ENCODE data around the gene ACTR1A.
A peak's percentile ranks its signal among the peaks of the same experiment; 100 is the strongest.
"Not testable (repeated sequence)": the region's sequence is repeated elsewhere in the genome, so short reads cannot be mapped to it uniquely, and the experiment has no call there.

Gene ACTR1A

GRCh38 chr10:102454662-102455487 lies 47.6 kb downstream of the ACTR1A start:
- DNase-seq (ENCODE audit: low read depth, low spot score), result not testable (repeated sequence)

GRCh38 chr10:102453502-102453901 lies 49.0 kb downstream of the ACTR1A start:
- DNase-seq (ENCODE audit: low read depth, low spot score), result no peak

- DNase-seq (ENCODE audit: low read depth, low spot score), result no peak
These were observed 49.7 kb downstream of the ACTR1A start for GRCh38 chr10:102452672-102453340.

DNA sequence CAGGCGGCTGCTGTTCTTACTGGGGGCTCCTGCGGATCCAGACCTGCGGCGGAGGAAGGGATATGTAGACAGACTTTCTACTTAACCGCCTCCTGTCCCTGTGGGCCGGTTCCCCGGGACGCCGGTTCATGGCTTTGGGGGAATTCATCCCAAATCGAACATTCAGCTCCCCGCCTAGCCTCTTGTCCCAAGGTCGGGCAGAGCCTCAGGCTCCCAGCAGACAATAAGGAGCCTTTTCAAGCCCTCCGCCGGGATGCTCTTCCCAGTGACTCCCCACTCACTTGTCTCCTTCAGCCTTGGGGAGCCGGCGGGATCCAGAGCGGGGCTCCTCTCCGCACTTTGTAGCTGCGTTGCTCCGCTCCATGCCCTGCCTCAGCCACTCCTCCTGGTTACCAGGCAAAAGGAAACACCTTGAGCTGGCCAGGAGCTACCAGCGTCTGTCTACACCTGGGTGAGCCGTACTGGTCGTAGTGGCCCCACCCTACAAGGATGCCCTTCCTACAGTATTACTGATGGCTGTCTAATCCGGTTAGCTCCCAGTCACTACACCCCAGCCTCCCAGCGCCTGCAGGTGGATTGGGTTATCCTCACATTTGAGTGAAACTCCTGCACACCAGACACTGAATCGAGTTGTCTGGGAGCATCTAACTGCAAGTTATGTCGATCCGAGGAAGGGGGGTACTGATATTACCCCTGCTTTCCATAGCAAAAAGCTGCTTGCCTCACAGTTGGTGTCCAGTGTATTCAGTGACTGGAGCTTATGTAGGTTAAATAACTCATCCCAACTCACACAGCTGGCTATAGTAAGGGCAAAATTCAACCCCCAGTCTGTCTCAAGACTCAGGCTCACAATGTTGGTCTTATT lies 51.2 kb downstream of the ACTR1A start, which contains the start of gene C10orf95:
Gene C10orf95 (minus strand): TSS at position 439 of the 865 bp plus-strand sequence. CDS start 450 bp downstream, outside the sequence.
- no peak for DNase-seq (ENCODE audit: low read depth, low spot score)

DNA sequence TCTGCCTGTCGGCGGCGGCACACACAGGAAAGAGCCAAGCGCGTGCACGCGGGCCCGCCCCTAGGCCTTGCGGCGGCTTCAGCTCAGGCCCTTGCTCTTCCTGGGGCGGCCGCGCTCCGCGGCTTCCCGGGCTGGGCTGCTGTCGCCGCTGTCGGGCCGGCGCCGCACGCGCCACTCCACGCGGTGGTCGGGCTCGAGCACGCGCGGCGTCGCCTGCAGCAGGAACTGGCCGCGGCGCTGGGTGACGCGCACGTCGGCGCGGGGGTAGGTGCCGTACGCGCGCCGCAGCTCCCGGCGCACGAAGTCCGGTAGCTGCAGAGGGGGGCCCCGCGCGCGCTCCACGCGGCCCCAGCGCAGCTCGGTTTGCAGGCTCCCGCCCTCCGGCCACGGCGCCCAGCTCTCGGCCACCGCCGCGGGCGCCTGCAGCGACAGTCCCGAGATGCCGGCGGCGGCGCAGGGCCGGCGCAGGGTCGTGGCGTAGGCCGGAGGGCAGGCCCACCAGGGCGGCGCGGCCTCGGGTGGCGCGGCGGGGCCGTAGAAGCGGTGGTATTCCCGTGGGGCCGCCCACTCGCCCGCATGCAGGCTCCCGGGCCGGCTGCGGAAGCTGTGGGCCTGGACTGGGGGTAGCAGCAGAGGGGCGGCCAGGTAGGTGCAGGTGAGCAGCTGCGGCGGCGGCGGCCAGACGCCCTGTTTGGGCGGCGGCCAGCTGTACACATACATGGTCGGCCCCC lies 52.0 kb downstream of the ACTR1A start:
- DNase-seq (ENCODE audit: low read depth, low spot score), result no peak

- no peak for DNase-seq (ENCODE audit: low read depth, low spot score)
These were observed 52.5 kb downstream of the ACTR1A start for GRCh38 chr10:102450124-102450373.

DNA sequence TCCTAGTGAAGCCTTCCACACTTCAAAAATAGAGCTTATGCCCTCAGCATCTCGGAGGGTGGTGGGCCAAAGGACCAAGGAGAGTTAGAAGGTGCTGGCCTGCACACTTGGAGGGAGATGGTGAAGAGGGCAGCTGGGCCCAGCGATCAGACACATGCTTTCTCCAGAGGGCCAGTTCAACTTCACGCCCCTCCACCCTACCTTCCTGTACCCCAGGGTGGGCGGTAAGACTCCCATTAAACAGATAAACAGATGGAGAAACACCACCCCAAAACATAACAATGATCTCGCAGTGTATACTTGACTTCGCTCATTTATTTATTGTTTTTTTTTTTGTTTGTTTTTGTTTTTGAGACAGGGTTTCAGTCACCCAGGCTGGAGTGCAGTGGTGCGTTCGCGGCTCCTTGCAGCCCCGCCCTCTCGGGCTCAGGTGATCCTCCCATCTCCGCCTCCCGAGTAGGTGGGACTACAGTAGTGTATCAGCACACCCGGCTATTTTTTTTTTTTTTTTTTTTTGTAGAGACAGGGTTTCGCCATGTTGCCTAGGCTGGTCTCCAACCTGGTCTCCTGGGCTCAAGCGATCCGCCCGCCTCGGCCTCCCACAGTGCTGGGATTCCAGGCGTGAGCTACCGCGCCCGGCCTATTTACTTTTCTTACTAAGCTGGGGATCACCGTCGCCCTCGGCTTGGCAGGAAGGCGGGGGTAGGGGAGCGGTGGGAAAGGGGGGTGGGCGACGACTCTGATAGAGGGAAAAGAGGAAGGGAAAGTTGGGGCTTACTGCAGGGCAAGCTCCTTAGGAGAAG lies 53.0 kb downstream of the ACTR1A start:
- no peak for DNase-seq (ENCODE audit: low read depth, low spot score)

GRCh38 chr10:102444851-102445250 lies 57.7 kb downstream of the ACTR1A start:
- DNase-seq (ENCODE audit: low read depth, low spot score), result no peak

- no peak for DNase-seq (ENCODE audit: low read depth, low spot score)
These were observed 64.1 kb downstream of the ACTR1A start for GRCh38 chr10:102438374-102438773.

- DNase-seq (ENCODE audit: low read depth, low spot score), result no peak
These were observed 65.0 kb downstream of the ACTR1A start for GRCh38 chr10:102437515-102437914.

DNA sequence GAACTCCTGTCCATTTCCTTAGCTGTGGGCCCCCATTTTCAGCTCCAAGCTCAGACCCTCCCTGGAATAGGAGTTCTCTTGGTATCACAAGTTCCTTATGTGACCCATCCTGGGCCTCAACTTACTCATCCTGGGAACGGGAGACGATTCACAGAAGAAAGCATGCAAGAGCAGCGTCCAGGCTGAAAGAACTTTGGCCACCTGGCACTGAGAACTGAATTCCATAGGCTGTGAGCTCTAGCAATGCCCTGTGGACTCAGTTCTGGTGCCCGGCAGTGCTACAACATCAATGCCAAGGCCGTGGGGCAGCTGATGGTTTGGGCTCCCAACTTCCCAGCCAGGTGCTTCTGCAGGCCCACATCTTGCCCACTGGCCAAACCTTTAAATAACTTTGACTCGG lies 66.2 kb downstream of the ACTR1A start:
- DNase-seq (ENCODE audit: low read depth, low spot score), result no peak

- DNase-seq (ENCODE audit: low read depth, low spot score), result no peak
These were observed 66.8 kb downstream of the ACTR1A start for GRCh38 chr10:102435529-102436233.

- DNase-seq (ENCODE audit: low read depth, low spot score), result no peak
These were observed 67.4 kb downstream of the ACTR1A start for GRCh38 chr10:102435133-102435497.

GRCh38 chr10:102434394-102435132 lies 67.9 kb downstream of the ACTR1A start:
- no peak for DNase-seq (ENCODE audit: low read depth, low spot score)

DNA sequence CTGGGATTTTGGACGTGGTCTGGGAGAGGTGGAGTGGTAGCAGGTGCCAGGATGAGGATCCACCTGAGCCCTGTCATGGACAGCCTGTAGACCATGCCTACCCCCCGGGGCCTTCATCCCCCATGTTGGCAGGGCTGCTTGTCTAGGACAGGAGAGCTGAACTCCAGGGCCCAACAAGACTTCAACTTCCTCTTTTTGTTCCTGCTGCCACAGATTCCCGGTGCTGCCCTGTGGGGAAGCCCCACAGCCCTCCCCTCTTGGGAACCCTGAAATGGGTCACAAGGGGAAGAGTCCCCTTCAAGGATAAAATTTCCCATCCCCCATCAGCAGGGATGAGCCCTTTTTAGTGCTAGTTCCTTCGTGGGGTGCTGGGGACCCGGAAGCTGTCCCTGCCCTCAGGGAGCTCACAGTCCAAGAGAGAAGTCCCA lies 68.9 kb downstream of the ACTR1A start:
- no peak for DNase-seq (ENCODE audit: low read depth, low spot score)

- DNase-seq (ENCODE audit: low read depth, low spot score), result peak; percentile 83
These were observed 70.2 kb downstream of the ACTR1A start, which contains the start of gene CUEDC2 for GRCh38 chr10:102432162-102432950. Gene CUEDC2, minus strand, starts transcription at chr10:102432574. Its CDS starts 7,386 bp downstream, at chr10:102425188.

- no peak for DNase-seq (ENCODE audit: low read depth, low spot score)
These were observed 70.9 kb downstream of the ACTR1A start for GRCh38 chr10:102431452-102432124.

- no peak for DNase-seq (ENCODE audit: low read depth, low spot score)
These were observed 73.0 kb downstream of the ACTR1A start for GRCh38 chr10:102429468-102429867.

All from brain pericyte (primary cell).